ENCODE results near the gene FBXL17.

The FBXL17 gene

DNA sequence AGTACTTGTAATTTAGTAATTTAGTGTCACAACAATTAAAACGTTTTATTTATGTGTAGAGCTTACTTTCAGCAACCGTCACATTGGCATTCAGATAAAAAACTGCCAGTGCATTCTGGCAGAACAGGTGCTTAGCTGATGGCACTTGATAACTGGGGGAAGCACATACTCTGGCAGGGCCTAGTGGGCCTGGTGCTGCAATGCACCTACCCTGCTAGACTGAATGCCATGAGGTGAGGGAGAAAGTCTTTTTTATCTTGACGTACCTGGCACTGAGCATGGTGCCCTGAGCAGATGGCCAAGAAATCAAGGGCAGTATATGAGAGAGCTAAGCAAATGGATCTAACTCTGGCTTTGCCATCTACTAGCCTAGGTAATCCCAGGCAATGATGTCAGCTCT lies 430.6 kb downstream of the FBXL17 start:
- no peak for DNase-seq (ENCODE audit: low read depth)

DNA sequence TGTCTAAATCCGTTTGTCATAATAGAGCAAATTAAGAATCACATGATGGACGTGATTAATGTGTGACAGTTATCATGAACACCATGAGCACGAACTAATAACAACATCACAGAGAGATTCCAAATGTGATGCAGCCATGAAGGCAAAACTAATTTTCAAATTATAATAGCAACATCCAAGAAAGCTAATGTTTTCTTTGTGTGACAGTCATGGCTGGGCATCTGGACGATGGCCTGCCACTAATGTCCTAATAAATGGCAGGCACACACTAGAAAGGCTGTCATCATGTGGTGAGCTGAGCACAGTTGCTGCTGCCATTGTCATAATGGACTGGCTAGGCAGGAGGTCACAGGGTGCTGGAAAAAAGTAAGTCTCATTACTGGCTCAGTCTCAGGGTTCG lies 431.1 kb downstream of the FBXL17 start:
- DNase-seq (ENCODE audit: low read depth): no peak

DNA sequence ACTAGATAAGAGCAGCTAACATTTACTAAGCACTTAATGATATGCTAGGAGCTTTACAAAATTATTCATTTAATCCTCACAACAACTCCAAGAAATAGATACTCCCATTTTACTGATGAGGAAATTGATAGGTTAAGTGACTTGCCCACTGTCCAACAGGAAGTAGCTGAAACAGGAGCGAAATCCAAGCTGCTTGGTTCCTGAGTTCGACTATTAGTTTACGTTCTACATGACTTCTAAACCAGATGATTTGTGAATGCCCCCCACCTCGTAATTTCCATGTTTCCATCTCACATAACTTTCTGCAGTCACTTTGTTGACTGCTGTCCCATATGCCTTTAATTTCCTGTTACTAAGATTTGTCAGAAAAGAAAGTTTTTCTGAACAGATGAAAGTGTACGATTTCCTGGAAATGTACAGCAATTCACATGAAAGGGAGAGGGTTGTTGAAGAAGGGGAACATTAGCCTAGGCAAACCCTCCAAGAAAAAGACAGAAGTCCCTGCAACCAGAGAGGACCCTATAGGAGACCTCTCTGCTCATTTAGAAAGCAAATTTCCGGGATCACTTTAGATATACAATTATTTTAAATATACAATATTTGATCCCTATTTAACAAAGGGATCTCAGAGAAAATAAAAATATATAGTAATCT lies 432.1 kb downstream of the FBXL17 start:
- DNase-seq (ENCODE audit: low read depth): no peak

DNA sequence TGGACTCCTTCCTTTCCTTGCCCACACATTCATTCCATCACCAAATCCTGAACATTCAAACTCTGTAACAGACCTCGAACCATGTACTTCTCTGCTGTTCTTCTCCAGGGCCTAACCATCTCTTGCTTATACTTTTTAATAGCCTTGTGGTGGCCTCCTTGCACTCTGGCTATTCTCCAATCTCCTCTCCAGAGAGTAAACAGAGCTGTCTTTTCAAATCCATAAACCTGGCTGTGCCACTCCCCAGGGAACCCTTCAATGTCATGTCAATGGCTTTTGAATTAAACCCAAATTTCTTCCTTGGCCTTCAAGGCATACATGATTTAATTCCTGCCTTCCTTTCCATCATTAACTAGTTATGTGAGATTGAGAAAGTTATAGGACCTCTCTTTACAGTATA lies 433.5 kb downstream of the FBXL17 start:
- no peak for DNase-seq (ENCODE audit: low read depth)

DNA sequence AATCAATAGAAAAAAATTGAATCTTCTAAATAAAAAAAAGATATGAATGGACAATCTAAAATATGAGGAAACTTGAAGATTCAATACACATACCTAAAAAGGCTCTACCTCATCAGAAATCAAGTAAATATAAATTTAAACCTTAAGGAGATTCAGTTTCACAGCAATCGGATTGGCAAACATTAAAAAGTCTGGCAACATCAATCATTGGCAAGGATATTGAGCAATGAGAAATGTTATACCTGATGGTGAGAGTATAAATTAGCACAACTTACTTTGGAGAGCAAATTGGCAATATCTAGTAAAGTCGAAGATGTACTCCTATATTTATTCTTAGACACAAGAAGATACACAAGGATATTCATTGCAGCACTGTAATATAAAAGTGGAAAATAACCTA lies 436.8 kb downstream of the FBXL17 start:
- no peak for DNase-seq (ENCODE audit: low read depth)

DNA sequence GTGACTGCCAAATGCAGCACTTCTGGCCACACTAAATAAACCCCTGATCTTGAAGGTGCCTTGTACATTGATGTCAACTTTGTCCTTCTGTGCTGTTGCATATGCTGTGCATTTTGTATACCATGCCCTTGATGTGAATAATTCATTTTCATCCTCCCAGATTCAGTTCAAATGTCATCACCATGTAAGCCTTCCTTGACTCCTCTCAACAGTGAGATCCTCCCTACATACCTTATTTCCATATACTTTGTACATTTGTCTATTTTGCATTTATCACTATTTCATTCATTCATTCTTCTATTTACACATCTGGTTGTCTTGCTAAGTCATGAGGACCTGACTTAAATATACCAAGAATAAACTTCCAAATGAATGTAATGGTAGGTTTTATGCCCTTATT lies 438.0 kb downstream of the FBXL17 start:
- no peak for DNase-seq (ENCODE audit: low read depth)

DNA sequence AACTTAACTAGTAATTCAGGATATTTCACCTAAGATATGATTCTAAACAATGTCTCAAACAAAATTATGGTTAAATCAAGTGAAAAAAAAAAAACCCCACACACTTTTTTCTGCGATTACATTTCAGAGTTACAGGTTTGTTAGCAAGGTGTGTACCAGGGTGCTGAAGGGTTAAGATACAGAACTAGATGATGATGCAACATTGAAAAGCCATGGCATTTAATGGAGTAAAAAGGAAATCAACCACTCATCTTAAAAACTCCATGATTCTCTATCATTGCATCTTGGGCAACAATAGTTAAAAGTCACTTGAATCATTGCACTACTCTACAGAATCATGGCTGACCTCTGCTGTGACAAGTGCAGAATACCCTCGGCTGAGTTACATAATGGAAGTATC lies 440.9 kb downstream of the FBXL17 start:
- DNase-seq (ENCODE audit: low read depth): no peak

DNA sequence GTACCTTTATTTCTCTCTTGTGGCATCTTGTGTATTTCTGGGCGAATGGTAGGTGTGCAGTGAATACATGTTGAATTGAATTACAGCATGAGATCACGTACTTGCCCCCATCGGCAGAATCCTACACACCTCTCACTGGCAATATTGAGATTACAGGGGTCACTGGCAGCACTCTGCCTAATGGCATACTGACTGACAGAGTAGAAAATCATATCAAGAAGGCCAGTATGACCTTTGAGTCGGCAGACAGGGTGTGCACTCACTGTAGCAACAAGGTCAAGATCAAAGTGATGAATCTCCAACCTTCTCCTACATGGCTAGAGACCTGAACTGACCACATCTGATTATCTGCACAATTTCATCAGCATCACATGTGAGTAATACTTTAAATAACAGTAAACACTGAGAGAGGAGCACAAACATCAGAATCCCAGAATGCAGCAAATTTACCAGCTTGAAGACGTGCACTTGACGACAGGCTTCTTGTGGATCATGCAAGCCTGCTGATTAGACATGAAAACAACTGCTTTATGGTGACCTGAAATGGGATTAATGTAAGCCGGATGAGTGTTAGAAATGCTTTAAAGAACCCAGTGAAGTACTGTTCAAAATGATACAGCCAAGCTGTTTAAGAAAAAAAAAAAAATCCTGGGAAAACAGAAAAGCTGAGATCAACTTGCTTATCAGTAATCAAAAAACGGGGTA lies 444.1 kb downstream of the FBXL17 start:
- DNase-seq (ENCODE audit: low read depth): no peak

DNA sequence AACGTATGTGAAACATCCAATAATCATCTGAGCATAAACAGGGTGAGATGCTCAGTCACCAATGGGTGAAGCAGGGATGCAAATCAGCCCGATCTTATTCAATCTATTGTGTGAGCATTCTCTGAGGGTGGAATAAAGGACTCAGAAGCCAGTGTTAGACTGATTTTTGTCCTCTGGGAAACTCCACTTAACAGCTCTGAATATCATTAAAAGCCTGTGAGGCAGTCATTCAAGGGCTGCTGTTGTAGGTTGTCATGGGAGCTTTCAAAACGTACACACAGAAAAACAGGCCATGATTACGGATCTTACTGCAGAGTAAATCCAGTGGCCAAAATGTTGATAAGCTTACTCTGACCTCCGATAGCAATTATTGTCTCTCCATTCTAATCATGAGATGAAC lies 444.7 kb downstream of the FBXL17 start:
- no peak for DNase-seq (ENCODE audit: low read depth)

DNA sequence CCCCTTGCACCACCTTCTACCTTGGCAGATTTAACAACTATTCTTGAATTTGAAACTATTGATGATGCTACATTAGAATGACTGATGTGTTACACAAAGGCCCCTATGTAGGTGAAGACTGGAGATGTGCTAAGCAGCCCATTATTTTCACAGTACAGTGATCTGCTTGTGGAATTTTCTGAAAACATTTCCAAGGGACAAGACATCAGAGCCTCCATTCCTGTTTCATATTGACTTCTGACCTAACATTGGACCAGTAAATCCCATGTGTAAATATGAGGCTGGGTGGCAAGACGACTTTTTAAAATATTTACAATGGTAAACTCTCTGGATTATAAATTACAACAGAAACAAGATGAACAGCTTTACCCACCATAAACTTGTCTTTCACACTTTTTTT lies 445.4 kb downstream of the FBXL17 start:
- DNase-seq (ENCODE audit: low read depth): no peak

DNA sequence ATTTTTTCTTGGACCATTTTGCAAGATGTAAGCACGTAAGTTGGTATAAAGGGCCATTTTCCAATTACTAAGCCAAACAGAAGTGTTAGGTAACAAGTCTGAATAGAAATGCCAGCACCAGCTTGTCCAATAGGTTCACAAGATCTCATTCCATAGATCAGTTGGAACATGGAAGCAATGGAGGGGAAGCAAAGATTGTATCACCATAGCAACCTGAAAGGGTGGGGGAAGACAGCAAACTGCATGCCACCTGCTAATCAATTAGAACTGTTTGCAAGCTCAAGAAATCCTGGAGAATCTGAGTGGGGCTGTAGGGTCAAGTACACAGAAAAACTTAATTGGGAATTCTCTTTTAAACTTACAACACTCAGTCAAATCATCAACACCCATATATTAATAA lies 446.3 kb downstream of the FBXL17 start:
- DNase-seq (ENCODE audit: low read depth): no peak

DNA sequence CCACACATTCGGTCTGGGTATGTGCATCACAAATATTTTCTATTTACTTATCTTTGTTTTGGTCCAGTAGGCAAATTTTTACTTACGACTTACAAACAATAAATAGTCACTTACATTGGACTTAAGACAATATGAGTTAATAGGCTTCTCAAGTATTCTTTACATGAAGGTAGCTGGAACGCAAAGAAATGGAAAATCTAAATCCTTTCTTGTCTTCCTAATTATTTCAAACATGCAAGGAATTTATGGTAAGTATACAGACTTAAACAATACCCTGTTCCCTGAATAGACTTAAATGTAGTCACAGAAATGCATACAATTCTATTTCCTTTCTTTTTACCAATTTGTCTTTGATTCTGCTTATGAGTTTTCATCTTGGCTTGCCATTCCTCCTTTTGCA lies 448.6 kb downstream of the FBXL17 start:
- DNase-seq (ENCODE audit: low read depth): no peak

DNA sequence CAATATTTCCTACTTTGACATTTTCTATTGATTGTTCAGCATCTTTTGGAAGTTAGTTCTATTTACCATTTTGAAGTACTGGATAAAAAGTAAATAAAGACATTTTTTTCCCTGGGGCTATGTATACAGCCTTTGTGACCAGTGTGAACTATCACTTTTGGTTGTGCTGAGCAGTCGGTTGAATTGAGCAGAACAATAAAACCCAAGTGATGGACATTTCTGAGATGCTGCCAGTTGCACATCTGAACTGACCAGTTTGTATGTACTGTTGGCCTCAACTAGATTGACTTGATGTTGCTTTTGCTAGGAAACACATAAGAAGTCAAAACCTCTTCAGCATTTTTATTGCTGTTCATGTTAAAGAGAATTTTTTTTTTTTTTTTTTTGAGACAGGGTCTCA lies 451.0 kb downstream of the FBXL17 start:
- DNase-seq (ENCODE audit: low read depth): no peak

DNA sequence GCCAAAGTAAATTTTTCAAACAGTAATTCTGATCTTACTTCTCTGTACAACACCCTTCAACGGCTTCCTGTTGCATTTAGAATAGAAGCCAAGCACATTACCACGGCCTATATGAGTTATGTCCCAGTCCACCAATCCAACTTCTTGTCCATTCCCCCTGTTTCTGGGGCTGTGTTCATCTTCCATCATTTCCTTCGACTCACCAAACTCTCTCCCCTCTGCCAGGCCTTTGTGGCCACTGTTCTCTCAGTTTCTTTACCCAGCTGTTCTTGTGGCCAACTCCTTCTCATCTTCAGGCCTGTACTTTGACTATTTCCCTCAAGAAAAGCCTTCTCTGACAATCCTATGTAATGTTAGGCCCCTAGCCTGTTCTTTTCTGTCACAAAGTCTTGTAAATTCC lies 451.8 kb downstream of the FBXL17 start:
- DNase-seq (ENCODE audit: low read depth): no peak

DNA sequence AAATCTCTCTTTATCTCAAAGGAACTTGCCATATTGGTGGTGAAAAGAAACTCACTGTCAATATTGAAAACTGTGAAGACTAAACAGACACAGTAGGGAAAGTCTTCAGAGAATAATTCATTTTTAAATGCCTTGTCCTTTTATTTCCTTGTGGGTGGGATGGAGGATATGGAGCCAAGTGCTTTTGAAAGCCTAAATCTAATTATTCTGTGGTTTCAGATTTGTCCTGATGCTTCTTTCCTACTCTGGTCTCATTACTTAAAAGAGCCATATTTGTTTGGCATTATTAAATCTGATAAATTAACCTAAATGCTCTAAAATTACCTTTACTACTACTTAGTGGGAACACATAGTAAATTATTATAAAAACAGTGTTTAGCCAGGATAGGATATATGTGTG lies 452.8 kb downstream of the FBXL17 start:
- DNase-seq (ENCODE audit: low read depth): no peak

DNA sequence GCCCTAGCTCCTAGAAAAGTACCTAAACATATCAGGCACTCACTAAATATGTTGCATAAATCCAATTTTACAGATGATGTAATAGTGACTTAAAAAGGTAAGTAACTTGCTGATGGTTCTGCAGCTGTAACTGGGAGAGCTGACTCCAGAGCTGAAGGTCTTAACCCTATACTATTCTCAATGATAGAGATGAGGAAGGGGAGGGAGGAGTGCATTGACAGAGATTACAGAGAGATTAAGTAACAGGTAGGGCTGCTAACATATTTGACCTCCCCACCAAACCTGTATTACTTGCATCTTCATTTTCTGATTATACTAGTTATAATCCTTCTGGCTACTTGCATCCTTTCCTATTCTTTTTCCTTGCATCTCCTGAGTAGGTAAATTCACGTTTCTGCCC lies 455.8 kb downstream of the FBXL17 start:
- DNase-seq (ENCODE audit: low read depth): no peak

DNA sequence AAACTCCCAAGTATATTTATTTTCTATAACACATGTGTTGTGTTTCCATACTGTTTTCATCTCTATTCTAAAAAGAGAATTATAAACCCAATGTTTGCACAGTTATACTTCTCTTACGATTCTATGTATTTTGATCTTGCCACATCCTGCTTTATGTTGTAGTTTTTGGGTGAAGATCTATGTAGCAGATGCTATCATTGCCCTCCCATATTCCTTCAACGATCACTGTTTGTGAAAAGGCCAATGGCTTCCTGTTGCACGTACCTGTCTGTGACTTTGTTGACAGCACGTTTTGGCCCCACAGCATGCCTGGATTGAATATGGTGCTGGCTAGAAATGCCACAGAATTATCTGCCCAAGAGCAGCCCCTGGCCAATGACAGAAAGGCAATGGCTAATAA lies 456.7 kb downstream of the FBXL17 start:
- DNase-seq (ENCODE audit: low read depth): no peak

DNA sequence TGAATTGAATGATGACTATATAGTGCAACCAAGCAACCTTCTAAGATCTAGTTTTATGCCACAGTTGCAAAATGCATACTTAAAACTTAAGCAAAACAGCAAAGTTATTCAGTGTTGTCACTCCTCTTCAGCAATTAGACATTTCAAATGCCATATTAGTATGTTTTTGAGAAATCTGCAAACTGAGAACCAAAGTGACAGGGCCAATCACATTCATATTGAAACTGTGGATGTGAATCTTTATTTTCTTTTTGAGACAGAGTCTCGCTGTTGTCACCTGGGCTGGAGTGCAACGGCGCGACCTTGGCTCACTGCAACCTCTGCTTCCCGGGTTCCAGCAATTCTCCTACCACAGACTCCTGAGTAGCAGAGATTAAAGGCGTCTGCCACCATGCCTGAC lies 461.9 kb downstream of the FBXL17 start:
- DNase-seq (ENCODE audit: low read depth): no peak

DNA sequence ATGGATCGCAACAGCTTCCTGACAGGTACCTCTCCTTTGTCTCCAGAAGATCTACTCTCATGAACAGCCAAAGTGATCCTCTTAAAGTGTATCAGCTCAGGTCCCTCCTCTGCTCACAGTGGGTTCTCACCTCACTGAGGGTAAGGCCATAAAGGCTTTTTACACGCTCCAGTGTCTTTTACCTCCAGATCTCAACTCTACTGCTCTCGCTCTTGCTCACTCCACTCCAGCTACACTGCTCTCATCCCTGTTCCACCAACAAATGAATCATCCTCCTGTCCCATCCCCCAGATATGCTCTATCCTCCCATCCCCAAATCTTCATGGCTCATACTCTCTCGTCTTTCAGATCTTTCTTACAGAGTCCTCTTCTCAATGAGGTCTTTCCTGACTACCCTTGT lies 462.5 kb downstream of the FBXL17 start:
- DNase-seq (ENCODE audit: low read depth): no peak

DNA sequence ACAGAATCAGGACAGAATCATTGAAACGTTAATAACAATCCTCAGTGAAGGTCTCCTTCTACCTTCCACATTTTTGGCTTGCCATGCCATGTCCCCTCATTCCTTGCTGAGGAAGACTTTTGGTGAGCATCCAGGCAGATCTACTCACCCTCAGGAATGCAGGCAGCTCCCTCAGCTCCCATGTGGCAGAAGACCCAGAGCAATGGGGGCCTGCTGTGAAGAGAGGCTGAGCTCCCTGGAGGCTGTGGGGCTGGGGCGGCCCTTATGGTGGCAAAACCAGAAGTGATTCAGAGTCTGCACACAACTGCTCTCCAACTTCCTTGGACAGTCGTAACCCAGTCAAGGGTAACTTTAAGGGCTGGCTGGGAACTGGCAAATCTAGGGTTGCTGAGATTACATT lies 463.9 kb downstream of the FBXL17 start:
- DNase-seq (ENCODE audit: low read depth): no peak

DNA sequence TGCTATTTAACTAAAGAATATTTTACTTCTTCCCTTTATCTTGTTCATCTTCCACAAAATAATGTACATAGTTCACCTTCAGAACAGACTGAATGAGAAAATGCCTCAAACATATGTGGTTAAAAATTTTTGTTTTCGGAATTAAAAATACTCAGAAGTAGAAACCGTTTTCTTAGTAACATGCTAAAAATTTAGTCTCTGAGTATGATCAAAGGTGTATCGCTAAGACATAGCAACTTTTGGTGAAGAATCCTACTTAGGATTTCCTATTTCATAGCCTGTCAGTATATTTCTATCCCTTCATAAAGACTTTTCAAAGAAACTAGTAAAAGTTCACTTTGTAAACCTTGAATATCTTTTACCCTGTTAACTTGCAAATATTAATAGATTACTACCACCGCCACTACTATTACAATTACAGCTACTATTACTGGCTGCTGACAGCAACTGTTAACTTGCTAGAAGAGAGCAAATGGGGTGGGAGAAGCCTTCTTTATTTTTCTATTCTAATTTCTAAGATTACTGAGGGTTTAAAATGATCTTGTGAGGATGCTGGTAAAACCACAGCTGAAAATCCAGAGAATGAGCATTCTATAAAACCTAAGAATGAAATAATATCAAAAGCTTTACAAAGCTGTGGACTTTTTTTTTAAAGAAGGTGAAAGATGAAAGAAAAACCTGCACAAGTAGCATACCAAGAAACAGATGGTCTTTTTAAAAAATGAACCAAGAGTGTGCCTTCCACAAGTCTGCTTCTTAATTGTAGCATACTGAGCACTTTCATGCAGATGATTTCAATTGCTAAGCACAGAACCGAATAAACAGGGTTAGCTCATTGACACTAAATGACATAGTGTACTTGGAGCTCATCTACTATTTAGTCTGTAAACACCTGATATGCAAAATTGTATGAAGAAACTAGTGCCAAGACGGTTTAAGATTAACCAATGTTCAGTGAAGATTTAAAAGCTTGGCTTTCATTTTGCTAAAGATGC lies 464.9 kb downstream of the FBXL17 start:
- no peak for DNase-seq (ENCODE audit: low read depth)

DNA sequence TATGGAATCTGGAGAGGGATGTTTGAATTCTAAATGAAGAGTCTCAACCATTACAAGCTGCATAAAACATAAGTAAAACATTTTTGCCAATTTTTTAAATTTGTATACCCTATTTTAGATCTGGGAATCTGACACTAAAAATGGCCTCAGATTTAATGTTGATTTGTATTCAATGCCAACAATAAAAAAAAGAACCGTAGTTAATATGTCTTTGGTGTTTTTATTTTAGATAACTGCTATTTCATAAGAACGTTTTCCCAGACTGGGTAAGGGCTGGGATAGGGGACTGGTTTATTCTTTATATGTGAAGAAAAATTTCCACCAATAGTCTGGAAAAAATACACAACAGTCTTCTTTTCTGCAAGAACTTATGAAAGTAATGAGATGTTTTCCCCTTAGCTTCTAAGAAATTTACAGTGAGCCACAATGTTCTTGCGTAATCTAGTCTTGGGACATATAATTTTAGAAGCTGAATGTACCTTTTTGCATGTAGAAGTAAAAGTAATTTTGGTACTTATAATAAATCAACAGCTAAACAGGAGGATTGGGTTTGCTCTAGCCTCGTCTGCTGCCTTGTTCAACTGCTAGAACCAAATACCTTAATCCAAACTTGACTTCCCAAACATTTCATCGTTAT lies 466.6 kb downstream of the FBXL17 start:
- no peak for DNase-seq (ENCODE audit: low read depth)

DNA sequence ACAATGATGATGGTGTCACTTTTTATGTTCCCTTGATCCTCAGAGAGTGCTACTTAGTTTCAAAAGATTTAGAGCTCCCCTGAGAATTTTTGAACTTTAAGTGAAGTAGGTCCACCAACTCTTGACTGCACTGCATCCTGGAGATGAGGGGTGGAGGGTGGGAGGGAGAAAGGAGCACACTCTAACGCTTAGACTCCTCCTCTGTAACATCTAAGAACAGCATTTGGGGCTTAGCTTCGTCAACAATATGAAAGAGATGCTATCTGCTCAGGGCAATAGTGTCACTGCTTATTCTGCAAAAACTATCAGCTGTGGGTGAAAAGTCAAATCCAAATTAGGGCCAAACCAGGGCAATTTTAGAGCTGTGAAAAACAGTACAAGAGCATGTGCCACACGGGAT lies 468.4 kb downstream of the FBXL17 start:
- no peak for DNase-seq (ENCODE audit: low read depth)
